Hepatocyte (in vitro differentiated cells): ENCODE measurements around the gene NAP1L5. TPM values are rescaled to one million over a fixed set of nuclear protein-coding genes. Genes with fewer than 3 reads are reported as not detected.

Experiments used
- DNase-seq: peaks from one replicate; pipeline ENCODE4 v3.0.0-alpha.2; 2016; ENCODE audit warnings: low spot score
- H2AFZ ChIP-seq: fragments of 200-600 bp; sonication (generic); 2 replicates; pipeline ENCODE4 v1.6.0; 2016; ENCODE audit warnings: antibody characterized with exemption, mild to moderate bottlenecking
- H3K27ac ChIP-seq: fragments of 200-600 bp; sonication (generic); 2 replicates; pipeline ENCODE4 v1.5.1; 2016; ENCODE audit warnings: mild to moderate bottlenecking
- H3K27me3 ChIP-seq: fragments of 200-600 bp; sonication (generic); 2 replicates; pipeline ENCODE4 v1.6.1; 2016
- H3K36me3 ChIP-seq: fragments of 200-600 bp; sonication (generic); replicated peaks from 2 replicates; pipeline ENCODE4 v1.5.1; 2016; ENCODE audit warnings: low read depth; ENCODE audit not compliant: insufficient read depth
- H3K4me1 ChIP-seq: fragments of 200-600 bp; sonication (generic); 2 replicates; pipeline ENCODE4 v1.5.1; 2016; ENCODE audit warnings: mild to moderate bottlenecking, moderate library complexity; ENCODE audit not compliant: insufficient read depth
- H3K4me2 ChIP-seq: fragments of 200-600 bp; sonication (generic); 2 replicates; pipeline ENCODE4 v1.6.0; 2016
- H3K4me3 ChIP-seq: fragments of 200-600 bp; sonication (generic); 2 replicates; pipeline ENCODE4 v1.5.1; 2016; ENCODE audit warnings: mild to moderate bottlenecking
- H3K79me2 ChIP-seq: fragments of 200-600 bp; sonication (generic); 2 replicates; pipeline ENCODE4 v1.6.0; 2017; ENCODE audit warnings: mild to moderate bottlenecking
- H3K9me2 ChIP-seq: fragments of 200-600 bp; sonication (generic); replicated peaks from 2 replicates; pipeline ENCODE4 v1.6.0; 2017; ENCODE audit warnings: mild to moderate bottlenecking; ENCODE audit not compliant: insufficient read depth
- H3K9me3 ChIP-seq: fragments of 200-600 bp; sonication (generic); 2 replicates; pipeline ENCODE4 v1.5.1; 2016; ENCODE audit warnings: low read depth, mild to moderate bottlenecking
- H4K20me1 ChIP-seq: fragments of 200-600 bp; sonication (generic); 2 replicates; pipeline ENCODE4 v1.6.0; 2016; ENCODE audit warnings: mild to moderate bottlenecking; ENCODE audit not compliant: insufficient read depth, poor library complexity, severe bottlenecking
- CTCF ChIP-seq: fragments of 200-600 bp; sonication (generic); IDR thresholded peaks from 2 replicates; pipeline ENCODE4 v1.5.1; 2016; ENCODE audit warnings: antibody characterized with exemption, mild to moderate bottlenecking; ENCODE audit not compliant: poor library complexity
- EZH2 ChIP-seq: fragments of 200-600 bp; sonication (generic); IDR thresholded peaks from 2 replicates; pipeline ENCODE4 v1.6.1; 2016; ENCODE audit warnings: antibody characterized with exemption, mild to moderate bottlenecking, borderline replicate concordance
- EZH2phosphoT487 ChIP-seq: fragments of 200-600 bp; sonication (generic); IDR thresholded peaks from one replicate; pipeline ENCODE4 v1.6.1; 2018; ENCODE audit warnings: antibody characterized with exemption, mild to moderate bottlenecking, low read depth, moderate library complexity; ENCODE audit not compliant: unreplicated experiment, severe bottlenecking
- WGBS: methylation state at CpG from one replicate; pipeline ENCODE4 v1.1.6; 2016; ENCODE audit warnings: low lambda C conversion rate; ENCODE audit errors: missing lambda C conversion rate; 5-methylcytosine and 5-hydroxymethylcytosine counted together
- polyA plus RNA-seq: library from polyadenylated mRNA; unstranded; fragments of >200 nt; fragmentation: Nextera tagmentation; extraction: Ambion mirVana; gene quantifications from 2 replicates; pipeline ENCODE4 v1.2.1, GENCODE V29; 2016
- total RNA-seq: library from RNA; depleted of rRNA; stranded (reverse); fragments of >200 nt; gene quantifications from 2 replicates; pipeline ENCODE4 v1.2.3, GENCODE V29; 2014

NAP1L5 gene
- total and polyA plus RNA-seq, 2 experiments from 2014 or later: 7.4 to 8.0 TPM

- no peaks in the 10 kb centered on the region for H4K20me1 ChIP-seq
- H3K9me3 ChIP-seq: peaks cover 2% of the 10 kb centered on the region
- H3K9me2 ChIP-seq: no peaks in the 10 kb centered on the region
- no peak overlapping the region for H2AFZ ChIP-seq
- H3K27me3 ChIP-seq: no peaks in the 10 kb centered on the region
- WGBS: 95% methylated on average over 10 of the region's 10 CpGs
- TF ChIP-seq CTCF (no peak), EZH2phosphoT487 (no peak), EZH2 (no peak)
- H3K4me3 ChIP-seq: no peak overlapping the region
- no peak overlapping the region for H3K4me2 ChIP-seq
- no peak for DNase-seq
- H3K27ac ChIP-seq: no peak overlapping the region
- no peaks in the 10 kb centered on the region for H3K79me2 ChIP-seq
- no peaks in the 10 kb centered on the region for H3K4me1 ChIP-seq
- no peaks in the 10 kb centered on the region for H3K36me3 ChIP-seq
Observed at GRCh38 chr4:88722276-88722780, 24.7 kb upstream of the NAP1L5 start.

- Histone ChIP-seq H3K9me3 (peaks cover 8% of the 10 kb centered on the region), H2AFZ (no peak overlapping the region), H3K4me3 (no peak overlapping the region), H3K27ac (no peak overlapping the region), H3K27me3 (no peaks in the 10 kb centered on the region), H3K4me1 (no peaks in the 10 kb centered on the region), H4K20me1 (no peaks in the 10 kb centered on the region), H3K4me2 (no peak overlapping the region), H3K36me3 (no peaks in the 10 kb centered on the region), H3K9me2 (no peaks in the 10 kb centered on the region), H3K79me2 (no peaks in the 10 kb centered on the region)
- no peak for DNase-seq
- no peak for TF ChIP-seq CTCF
- TF ChIP-seq EZH2phosphoT487: no peak
- TF ChIP-seq EZH2: no peak
- 95% methylated on average over 10 of the region's 10 CpGs for WGBS
Observed at GRCh38 chr4:88720451-88721428, 23.1 kb upstream of the NAP1L5 start.

GRCh38 chr4:88719381-88719780, 21.8 kb upstream of the NAP1L5 start:
- Histone ChIP-seq H3K4me2 (no peak overlapping the region), H3K27me3 (no peaks in the 10 kb centered on the region), H4K20me1 (no peaks in the 10 kb centered on the region), H3K27ac (no peak overlapping the region), H3K9me2 (no peaks in the 10 kb centered on the region), H3K9me3 (peaks cover 8% of the 10 kb centered on the region), H3K4me1 (no peaks in the 10 kb centered on the region), H3K4me3 (no peak overlapping the region), H2AFZ (no peak overlapping the region), H3K79me2 (no peaks in the 10 kb centered on the region), H3K36me3 (no peaks in the 10 kb centered on the region)
- TF ChIP-seq EZH2phosphoT487 (no peak), CTCF (no peak), EZH2 (no peak)
- 89% methylated on average over 1 of the region's 1 CpG for WGBS
- DNase-seq: no peak
